HCT116 (cell line): ENCODE data around the gene KANK3. TPM values are rescaled to one million over a fixed set of nuclear protein-coding genes. Genes with fewer than 3 reads are reported as not detected.

Source experiments
- ATAC-seq: fragments of 200-7000 bp; cut with Tn5 transposase; 2 replicates; pipeline ENCODE4 v1.9.1; 2020; ENCODE audit warnings: mild to moderate bottlenecking, moderate library complexity
- BruUV-seq: library from RNA; stranded (reverse); fragments of 400-500 nt; replicated peaks from 2 replicates; lab custom pipeline; 2021; lab: Mats Ljungman, UMichigan
- CTCF ChIA-PET: fragments of 300-600 bp; sonication (Branson Sonifier 250); formaldehyde crosslinking; loops from one replicate; lab custom pipeline; 2021; ENCODE audit warnings: antibody characterized with exemption; lab: Charles Lee
- POLR2A ChIA-PET: fragments of 300-600, 350-600 bp; sonication (Branson Sonifier 250); formaldehyde crosslinking; loops from one replicate; lab custom pipeline; 2021; ENCODE audit warnings: antibody characterized with exemption; lab: Charles Lee
- RAD21 ChIA-PET, 2 experiments: fragments of 300-600 bp; sonication (Branson Sonifier 250); formaldehyde crosslinking; loops; one replicate each; lab custom pipeline; 2023; ENCODE audit warnings: low total read pairs in 2 of 2; ENCODE audit not compliant: uncharacterized antibody in 2 of 2, unreplicated experiment in 2 of 2, low non-redundant PET in 1 of 2; lab: Charles Lee
- DNase-seq: peaks from one replicate; pipeline ENCODE4 v3.0.0-alpha.2; 2010; ENCODE audit warnings: low read depth, low spot score
- H2AFZ ChIP-seq: fragments of 200-600 bp; shearing (Covaris generic), sonication (generic); 2 replicates; pipeline ENCODE4 v1.6.1; 2017; ENCODE audit warnings: low read depth, mixed run types, mixed read lengths, antibody characterized with exemption, low read length; ENCODE audit not compliant: poor library complexity, severe bottlenecking
- H3K27ac ChIP-seq: 2 replicates; pipeline ENCODE4 v1.5.1; 2012; ENCODE audit warnings: low read depth, low read length
- H3K27me3 ChIP-seq: fragments of 200-600 bp; sonication (generic); 2 replicates; pipeline ENCODE4 v1.6.1; 2016; ENCODE audit warnings: mixed run types, low read length, mixed read lengths; ENCODE audit not compliant: insufficient read depth
- H3K36me3 ChIP-seq, 2 experiments: fragments of 200-500 bp in 1 of 2; fragments of 200-600 bp in 1 of 2; sonication (Bioruptor generic) in 1 of 2; sonication (generic) in 1 of 2; 2 replicates each; pipeline versions ENCODE4 v1.5.1 to v1.6.1; 2014 to 2016; ENCODE audit warnings: low read length in 2 of 2, inconsistent platforms in 1 of 2, mixed read lengths in 1 of 2, mixed run types in 1 of 2; ENCODE audit not compliant: insufficient read depth in 2 of 2, control insufficient read depth in 1 of 2
- H3K4me1 ChIP-seq, 2 experiments: fragments of 200-600 bp in 1 of 2; sonication (generic) in 1 of 2; 2 replicates each; pipeline versions ENCODE4 v1.5.1 to v1.6.1; 2012 to 2017; ENCODE audit warnings: low read length in 2 of 2, inconsistent platforms in 1 of 2, mild to moderate bottlenecking in 1 of 2, mixed read lengths in 1 of 2, mixed run types in 1 of 2, moderate library complexity in 1 of 2; ENCODE audit not compliant: insufficient read depth in 2 of 2, control insufficient read depth in 1 of 2
- H3K4me2 ChIP-seq: fragments of 200-600 bp; sonication (generic); 2 replicates; pipeline ENCODE4 v1.6.1; 2017; ENCODE audit warnings: mixed run types, low read length, mixed read lengths
- H3K4me3 ChIP-seq, 2 experiments: fragments of 200-600 bp in 1 of 2; sonication (generic) in 1 of 2; replicated peaks in 1 of 2; 2 replicates each; pipeline ENCODE4 v1.5.1; 2011 to 2016; ENCODE audit warnings: low read length in 2 of 2, control low read depth in 1 of 2, low read depth in 1 of 2, mild to moderate bottlenecking in 1 of 2, mixed read lengths in 1 of 2, mixed run types in 1 of 2
- H3K79me2 ChIP-seq: fragments of 200-600 bp; sonication (generic); 2 replicates; pipeline ENCODE4 v1.6.1; 2017; ENCODE audit warnings: mild to moderate bottlenecking, mixed run types, low read length, moderate library complexity, mixed read lengths; ENCODE audit not compliant: insufficient read depth
- H3K9ac ChIP-seq: fragments of 200-600 bp; sonication (generic); 2 replicates; pipeline ENCODE4 v1.6.1; 2016; ENCODE audit warnings: low read length, mixed read lengths
- H3K9me2 ChIP-seq: fragments of 200-600 bp; sonication (generic), shearing (Covaris generic); 2 replicates; pipeline ENCODE4 v1.6.1; 2017; ENCODE audit warnings: mixed run types, mild to moderate bottlenecking, moderate library complexity; ENCODE audit not compliant: insufficient read depth
- H3K9me3 ChIP-seq, 2 experiments: fragments of 200-500 bp in 1 of 2; fragments of 200-600 bp in 1 of 2; sonication (Bioruptor generic) in 1 of 2; sonication (generic) in 1 of 2; 2 replicates each; pipeline ENCODE4 v1.6.1; 2014 to 2017; ENCODE audit warnings: low read length in 2 of 2, mixed read lengths in 2 of 2, inconsistent platforms in 1 of 2, low read depth in 1 of 2, mild to moderate bottlenecking in 1 of 2, mixed run types in 1 of 2, moderate library complexity in 1 of 2; ENCODE audit not compliant: control insufficient read depth in 1 of 2, insufficient read depth in 1 of 2
- H4K20me1 ChIP-seq: fragments of 200-600 bp; sonication (generic), shearing (Covaris generic); 2 replicates; pipeline ENCODE4 v1.6.1; 2017; ENCODE audit warnings: mixed run types, mild to moderate bottlenecking, moderate library complexity; ENCODE audit not compliant: insufficient read depth
- EGR1 ChIP-seq: IDR thresholded peaks from 2 replicates; pipeline ENCODE4 v1.6.1; 2012; ENCODE audit warnings: low read depth
- ELF1 ChIP-seq: IDR thresholded peaks from 2 replicates; pipeline ENCODE4 v1.6.1; 2012; ENCODE audit warnings: low read depth, borderline replicate concordance
- EZH2 ChIP-seq: fragments of 200-600 bp; sonication (generic); IDR thresholded peaks from 2 replicates; pipeline ENCODE4 v1.6.1; 2017; ENCODE audit warnings: antibody characterized with exemption, mixed run types
- EZH2phosphoT487 ChIP-seq: fragments of 200-600 bp; IDR thresholded peaks from 2 replicates; pipeline ENCODE4 v1.6.1; 2018; ENCODE audit warnings: antibody characterized with exemption, borderline replicate concordance
- FOSL1 ChIP-seq: IDR thresholded peaks from 2 replicates; pipeline ENCODE4 v1.6.1; 2012; ENCODE audit warnings: low read depth
- JUND ChIP-seq: IDR thresholded peaks from 2 replicates; pipeline ENCODE4 v1.6.1; 2012
- POLR2AphosphoS5 ChIP-seq: IDR thresholded peaks from 2 replicates; pipeline ENCODE4 v1.6.1; 2011; ENCODE audit warnings: mild to moderate bottlenecking, low read depth, low read length, moderate library complexity
- RAD21 ChIP-seq: IDR thresholded peaks from 2 replicates; pipeline ENCODE4 v1.6.1; 2012; ENCODE audit warnings: low read depth, mild to moderate bottlenecking
- SIN3A ChIP-seq: IDR thresholded peaks from 2 replicates; pipeline ENCODE4 v1.6.1; 2012; ENCODE audit warnings: low read depth
- SP1 ChIP-seq: IDR thresholded peaks from 2 replicates; pipeline ENCODE4 v1.6.1; 2012; ENCODE audit warnings: low read depth
- SRF ChIP-seq: IDR thresholded peaks from 2 replicates; pipeline ENCODE4 v1.6.1; 2012; ENCODE audit warnings: low read depth
- TCF7L2 ChIP-seq: IDR thresholded peaks from 2 replicates; pipeline ENCODE4 v1.7.0; 2011; ENCODE audit warnings: borderline replicate concordance, inconsistent platforms; ENCODE audit not compliant: insufficient read depth, insufficient read length; ENCODE audit errors: extremely low read depth
- ZFX ChIP-seq: fragments of 450-650 bp; IDR thresholded peaks from 2 replicates; pipeline ENCODE4 v1.6.1; 2017
- ZNF274 ChIP-seq: fragments of 200-500 bp; sonication (Bioruptor generic); IDR thresholded peaks from 2 replicates; pipeline ENCODE4 v1.6.1; 2014; ENCODE audit warnings: mild to moderate bottlenecking, low read depth, low read length, inconsistent platforms
- intact Hi-C: fragments of 100-400 bp; cut with micrococcal nuclease; formaldehyde crosslinking; loops from 2 replicates; pipeline ENCODE4 v1.10.0; 2022
- total RNA-seq: library from RNA; stranded (reverse); gene quantifications from one replicate; pipeline ENCODE4 v1.2.1, GENCODE V29; 2021; ENCODE audit not compliant: unreplicated experiment
- TF ChIP-seq, protein P1 (sequence below), 3 experiments: fragments of 200-600 bp in 1 of 3; sonication (generic) in 1 of 3; IDR thresholded peaks in 2 of 3; conservative IDR thresholded peaks in 1 of 3; 2 replicates each; pipeline ENCODE4 v1.5.1; 2012 to 2017; ENCODE audit warnings: low read depth in 2 of 3, low read length in 2 of 3, antibody characterized with exemption in 1 of 3, borderline replicate concordance in 1 of 3, control low read depth in 1 of 3, mild to moderate bottlenecking in 1 of 3, mixed read lengths in 1 of 3, mixed run types in 1 of 3, moderate library complexity in 1 of 3; ENCODE audit not compliant: insufficient read depth in 1 of 3
- TF ChIP-seq, protein P2 (sequence below): IDR thresholded peaks from 2 replicates; pipeline ENCODE4 v1.6.1; 2012

Gene KANK3
- total RNA-seq, 1 experiment from 2014 or later: 21.7 TPM

DNA sequence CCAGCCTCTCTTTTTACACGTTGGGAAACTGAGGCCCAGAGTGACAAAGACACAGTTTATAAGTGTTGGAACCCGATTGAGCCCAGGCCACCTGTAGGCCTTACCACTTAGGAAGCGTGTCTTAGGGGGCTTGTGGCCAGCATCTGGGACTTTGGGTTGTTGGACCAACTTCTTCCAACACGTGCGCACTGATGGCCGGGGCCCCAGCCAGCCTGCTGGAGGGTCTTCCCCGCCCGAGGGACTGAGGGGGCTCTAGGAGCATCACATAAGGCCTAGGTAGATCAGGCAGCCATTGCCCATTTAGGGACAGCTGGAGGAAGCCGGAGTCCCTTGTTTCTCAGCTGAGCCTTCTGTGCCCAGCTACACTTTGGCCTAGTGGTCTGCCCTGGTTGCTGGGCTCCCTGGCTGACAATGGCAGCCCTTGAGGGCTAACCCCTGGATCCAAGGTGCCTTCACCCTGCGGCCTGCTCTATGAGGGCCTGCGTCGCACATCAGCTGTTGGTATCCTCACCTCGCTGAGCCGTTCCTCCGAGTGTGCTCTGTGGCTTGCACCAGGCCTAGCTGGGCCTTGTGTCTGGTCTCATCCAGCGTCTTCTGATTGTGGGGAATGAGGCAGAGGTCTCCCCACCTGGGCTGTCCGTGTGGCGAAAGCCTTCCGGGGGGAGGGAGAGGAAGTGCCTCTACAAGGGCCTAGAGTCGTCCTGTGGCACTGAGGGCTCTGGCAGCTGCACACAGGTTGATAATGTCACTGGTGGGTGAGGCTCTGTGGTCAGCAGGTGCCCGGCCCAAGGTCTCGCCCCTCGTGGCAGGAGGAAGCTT is 48.3 kb upstream of the KANK3 start:
- TF ChIP-seq TCF7L2 (no peak), JUND (no peak)
- peak overlapping the region; percentile 86 for H3K4me2 ChIP-seq
- TSS peak; percentile 73 for BruUV-seq
- ChIA-PET RAD21 (interaction anchor here in 1 of 2 experiments (0.5 kb wide), 1 partner anchor 42 kb away, joined by 4 read pairs; no protein-coding TSS in a partner anchor), POLR2A (interaction anchor here (0.6 to 3.0 kb wide), 10 partner anchors 10 to 123 kb away, joined by 3 to 20 read pairs (median 8); partner anchors contain the start of genes ANGPTL4, MARCHF2 and ZNF414), CTCF (interaction anchor here (0.9 to 2.2 kb wide), 4 partner anchors 22 to 56 kb away, joined by 3 to 9 read pairs (median 6); partner anchors contain the start of gene MARCHF2)
- ATAC-seq (no peak), DNase-seq (no peak)
- H3K4me1 ChIP-seq: peaks cover 6 to 25% of the 10 kb centered on the region in 2 experiments; a peak in 3 of 4 replicates
- no peaks in the 10 kb centered on the region; a peak in 1 of 4 replicates for H3K36me3 ChIP-seq
- no peaks in the 10 kb centered on the region for H3K27me3 ChIP-seq
- H3K4me3 ChIP-seq: peak overlapping the region; percentile 62 to 95
- H3K79me2 ChIP-seq: peaks cover 51% of the 10 kb centered on the region
- intact Hi-C loops: no loop called here
- no peak overlapping the region for H2AFZ ChIP-seq
- no peaks in the 10 kb centered on the region; the same call in 1 of the 2 replicates for H4K20me1 ChIP-seq
- H3K27ac ChIP-seq: peak overlapping the region; percentile 44; the same call in 1 of the 2 replicates
- H3K9ac ChIP-seq: peak overlapping the region; percentile 39
- H3K9me3 ChIP-seq: no peaks in the 10 kb centered on the region; a peak in 1 of 4 replicates
- H3K9me2 ChIP-seq: no peaks in the 10 kb centered on the region

DNA sequence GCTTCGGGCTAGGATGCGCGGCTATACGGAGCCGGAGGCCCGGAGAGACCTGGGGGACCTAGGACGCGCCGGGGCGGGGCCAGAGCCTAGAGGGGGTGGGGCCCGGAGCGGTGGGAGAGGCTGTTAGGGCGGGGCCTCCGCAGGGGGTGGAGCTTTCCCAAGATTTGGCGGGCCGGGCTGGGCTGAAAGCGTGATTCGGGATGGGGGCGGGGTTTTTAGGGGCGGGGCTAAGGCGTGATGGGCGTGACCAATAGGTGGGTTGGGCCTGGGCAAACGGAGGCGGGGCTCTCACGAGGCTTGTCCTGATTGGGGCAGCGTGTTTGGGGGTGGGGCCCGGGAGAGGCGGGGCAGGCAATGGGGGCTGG is 47.5 kb upstream of the KANK3 start:
- DNase-seq (peak; percentile 88), ATAC-seq (peak; percentile 76)
- Histone ChIP-seq H3K27me3 (no peaks in the 10 kb centered on the region), H3K4me1 (peaks cover 6 to 25% of the 10 kb centered on the region in 2 experiments; a peak in 3 of 4 replicates), H3K9me3 (no peaks in the 10 kb centered on the region; a peak in 1 of 4 replicates), H3K9me2 (no peaks in the 10 kb centered on the region), H3K4me2 (peak overlapping the region; percentile 86), H3K36me3 (no peaks in the 10 kb centered on the region; a peak in 1 of 4 replicates), H2AFZ (no peak overlapping the region), H3K27ac (peak overlapping the region; percentile 100), H3K9ac (peak overlapping the region; percentile 100), H4K20me1 (no peaks in the 10 kb centered on the region; the same call in 1 of the 2 replicates), H3K79me2 (peaks cover 43% of the 10 kb centered on the region), H3K4me3 (peak overlapping the region; percentile 62 to 95)
- intact Hi-C loops: loop anchor here (1.0 kb wide), 1 partner anchor 28 kb away; no protein-coding TSS in a partner anchor
- ChIA-PET CTCF (interaction anchor here (0.6 to 2.2 kb wide), 7 partner anchors 13 to 521 kb away, joined by 3 to 9 read pairs (median 5); partner anchors contain the start of gene MARCHF2), RAD21 (interaction anchor here in 1 of 2 experiments (0.5 to 0.6 kb wide), 3 partner anchors 41 to 822 kb away, joined by 3 to 4 read pairs (median 4); no protein-coding TSS in a partner anchor), POLR2A (interaction anchor here (0.6 to 3.0 kb wide), 17 partner anchors 9 to 1193 kb away, joined by 3 to 20 read pairs (median 6); partner anchors contain the start of genes ANGPTL4, MARCHF2 and ZNF414)
- no TSS peak for BruUV-seq
- TF ChIP-seq SP1: no peak
- no peak for TF ChIP-seq ZFX
- TF ChIP-seq RAD21: no peak
- TF ChIP-seq SRF: no peak
- no peak for TF ChIP-seq FOSL1
- no peak for TF ChIP-seq SIN3A
- no peak for TF ChIP-seq ZNF274
- TF ChIP-seq EGR1: no peak
- no peak for TF ChIP-seq ELF1
- TF ChIP-seq EZH2: no peak
- no peak for TF ChIP-seq EZH2phosphoT487
- no peak for TF ChIP-seq TCF7L2
- TF ChIP-seq, protein P1, sequence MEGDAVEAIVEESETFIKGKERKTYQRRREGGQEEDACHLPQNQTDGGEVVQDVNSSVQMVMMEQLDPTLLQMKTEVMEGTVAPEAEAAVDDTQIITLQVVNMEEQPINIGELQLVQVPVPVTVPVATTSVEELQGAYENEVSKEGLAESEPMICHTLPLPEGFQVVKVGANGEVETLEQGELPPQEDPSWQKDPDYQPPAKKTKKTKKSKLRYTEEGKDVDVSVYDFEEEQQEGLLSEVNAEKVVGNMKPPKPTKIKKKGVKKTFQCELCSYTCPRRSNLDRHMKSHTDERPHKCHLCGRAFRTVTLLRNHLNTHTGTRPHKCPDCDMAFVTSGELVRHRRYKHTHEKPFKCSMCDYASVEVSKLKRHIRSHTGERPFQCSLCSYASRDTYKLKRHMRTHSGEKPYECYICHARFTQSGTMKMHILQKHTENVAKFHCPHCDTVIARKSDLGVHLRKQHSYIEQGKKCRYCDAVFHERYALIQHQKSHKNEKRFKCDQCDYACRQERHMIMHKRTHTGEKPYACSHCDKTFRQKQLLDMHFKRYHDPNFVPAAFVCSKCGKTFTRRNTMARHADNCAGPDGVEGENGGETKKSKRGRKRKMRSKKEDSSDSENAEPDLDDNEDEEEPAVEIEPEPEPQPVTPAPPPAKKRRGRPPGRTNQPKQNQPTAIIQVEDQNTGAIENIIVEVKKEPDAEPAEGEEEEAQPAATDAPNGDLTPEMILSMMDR (IDR thresholded peaks at IDR 0.05 in 2 of 3, conservative IDR thresholded peaks at IDR 0.05 in 1 of 3; ENCODE audit: borderline replicate concordance in 1 of 3, insufficient read depth in 1 of 3, low read depth in 2 of 3, low read length in 2 of 3): no peak
- TF ChIP-seq, protein P2, sequence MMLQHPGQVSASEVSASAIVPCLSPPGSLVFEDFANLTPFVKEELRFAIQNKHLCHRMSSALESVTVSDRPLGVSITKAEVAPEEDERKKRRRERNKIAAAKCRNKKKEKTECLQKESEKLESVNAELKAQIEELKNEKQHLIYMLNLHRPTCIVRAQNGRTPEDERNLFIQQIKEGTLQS: no peak
- no peak for TF ChIP-seq POLR2AphosphoS5
